Sigmoid colon (tissue), 4 donors: ENCODE results near the gene PLEKHA1.

Experiments used
- CTCF ChIP-seq, 4 experiments: fragments of 450-650 bp in 3 of 4; fragments of 200-600 bp in 1 of 4; IDR thresholded peaks; one replicate each; pipeline ENCODE4 v1.5.1; 2016 to 2019; ENCODE audit warnings: antibody characterized with exemption in 4 of 4, mild to moderate bottlenecking in 3 of 4, moderate library complexity in 2 of 4
- POLR2AphosphoS5 ChIP-seq, 4 donors: sonication (generic); formaldehyde crosslinking; IDR thresholded peaks; one replicate each; pipeline ENCODE4 v1.6.1; 2017; ENCODE audit warnings: antibody characterized with exemption in 4 of 4

DNA sequence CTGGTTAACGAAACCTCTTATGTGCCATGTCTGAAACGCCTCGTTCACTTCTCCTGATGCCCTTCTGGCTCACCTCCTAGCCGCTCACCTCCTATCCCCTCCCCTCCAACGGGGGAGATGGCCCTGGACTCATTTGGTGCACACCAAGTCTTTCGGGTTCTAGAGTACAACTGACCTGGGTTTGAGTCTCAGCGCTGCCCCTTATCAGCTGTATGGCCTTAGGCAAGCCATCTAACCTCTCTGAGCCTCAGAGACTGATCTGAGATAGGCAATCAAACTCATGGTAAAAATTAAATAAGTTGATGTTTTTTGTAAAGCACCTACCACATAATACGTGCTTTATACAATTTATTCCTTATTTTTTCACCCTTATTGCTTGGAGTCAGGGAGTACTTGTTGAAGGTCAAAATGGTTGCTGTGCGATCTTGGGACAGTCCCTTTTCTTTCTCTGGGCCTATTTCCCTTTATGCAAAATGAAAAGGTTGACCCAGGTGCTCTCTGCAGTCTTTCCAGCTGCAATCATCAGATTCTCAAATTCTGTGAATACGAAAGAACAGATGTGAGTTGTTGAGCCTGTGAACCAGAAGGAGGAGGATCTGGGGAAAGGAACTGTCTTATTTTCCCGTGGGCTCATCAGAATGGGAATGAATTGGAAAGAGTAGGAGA lies 31.2 kb upstream of the PLEKHA1 start:
- TF ChIP-seq POLR2AphosphoS5 (IDR thresholded peaks at IDR 0.05): no peak
- TF ChIP-seq CTCF (IDR thresholded peaks at IDR 0.05): no peak
